ENCODE measurements around the gene MORN5.

- TF ChIP-seq CTCF (IDR thresholded peaks at IDR 0.05; ENCODE audit: poor library complexity, severe bottlenecking) (no peak), EZH2 (IDR thresholded peaks at IDR 0.05; ENCODE audit: borderline replicate concordance, insufficient read depth, low read length, poor library complexity, severe bottlenecking) (no peak), REST (IDR thresholded peaks at IDR 0.05; ENCODE audit: borderline replicate concordance) (no peak), EP300 (conservative IDR thresholded peaks at IDR 0.05; ENCODE audit: poor library complexity, severe bottlenecking) (no peak), MXI1 (conservative IDR thresholded peaks at IDR 0.05; ENCODE audit: poor library complexity, severe bottlenecking) (no peak)
Measured at GRCh38 chr9:122141671-122142070, 18.0 kb upstream of the MORN5 start.

Data from neural cell (in vitro differentiated cells).